ENCODE results near the gene CD22.

DNA sequence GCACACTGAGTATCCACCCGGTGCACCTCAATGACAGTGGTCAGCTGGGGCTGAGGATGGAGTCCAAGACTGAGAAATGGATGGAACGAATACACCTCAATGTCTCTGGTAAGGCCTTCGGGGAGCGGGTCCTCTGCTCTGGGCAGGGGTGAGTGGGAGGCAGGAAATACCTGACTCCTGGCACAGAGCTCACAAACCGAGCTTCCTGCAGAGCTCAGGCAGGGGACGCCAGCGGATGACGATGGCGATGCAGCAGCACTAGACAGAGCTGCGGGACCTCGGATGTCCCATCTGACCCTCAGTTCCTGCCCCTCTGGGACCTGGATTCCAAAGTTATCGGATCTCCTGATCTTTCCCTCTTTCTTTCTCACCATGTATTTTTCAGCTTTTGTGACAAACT is 3.8 kb downstream of the CD22 start:
- TF ChIP-seq, protein P1, sequence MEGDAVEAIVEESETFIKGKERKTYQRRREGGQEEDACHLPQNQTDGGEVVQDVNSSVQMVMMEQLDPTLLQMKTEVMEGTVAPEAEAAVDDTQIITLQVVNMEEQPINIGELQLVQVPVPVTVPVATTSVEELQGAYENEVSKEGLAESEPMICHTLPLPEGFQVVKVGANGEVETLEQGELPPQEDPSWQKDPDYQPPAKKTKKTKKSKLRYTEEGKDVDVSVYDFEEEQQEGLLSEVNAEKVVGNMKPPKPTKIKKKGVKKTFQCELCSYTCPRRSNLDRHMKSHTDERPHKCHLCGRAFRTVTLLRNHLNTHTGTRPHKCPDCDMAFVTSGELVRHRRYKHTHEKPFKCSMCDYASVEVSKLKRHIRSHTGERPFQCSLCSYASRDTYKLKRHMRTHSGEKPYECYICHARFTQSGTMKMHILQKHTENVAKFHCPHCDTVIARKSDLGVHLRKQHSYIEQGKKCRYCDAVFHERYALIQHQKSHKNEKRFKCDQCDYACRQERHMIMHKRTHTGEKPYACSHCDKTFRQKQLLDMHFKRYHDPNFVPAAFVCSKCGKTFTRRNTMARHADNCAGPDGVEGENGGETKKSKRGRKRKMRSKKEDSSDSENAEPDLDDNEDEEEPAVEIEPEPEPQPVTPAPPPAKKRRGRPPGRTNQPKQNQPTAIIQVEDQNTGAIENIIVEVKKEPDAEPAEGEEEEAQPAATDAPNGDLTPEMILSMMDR (IDR thresholded peaks at IDR 0.05; ENCODE audit: low read depth, low read length) = no peak
- TF ChIP-seq POLR2A (IDR thresholded peaks at IDR 0.05; ENCODE audit: extremely low read depth, insufficient read length) (no peak), MYC (IDR thresholded peaks at IDR 0.05; ENCODE audit: low read depth, low read length) (no peak)
- TF ChIP-seq, protein P2, sequence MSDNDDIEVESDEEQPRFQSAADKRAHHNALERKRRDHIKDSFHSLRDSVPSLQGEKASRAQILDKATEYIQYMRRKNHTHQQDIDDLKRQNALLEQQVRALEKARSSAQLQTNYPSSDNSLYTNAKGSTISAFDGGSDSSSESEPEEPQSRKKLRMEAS (IDR thresholded peaks at IDR 0.05; ENCODE audit: low read depth, low read length) = no peak
